NB4 (cell line): Measurements from ENCODE around the gene MYOD1.

Experiments
- DNase-seq: peaks from one replicate; pipeline ENCODE4 v3.0.0; 2010; ENCODE audit warnings: low read depth
- H3K4me3 ChIP-seq: one replicate; pipeline ENCODE4 v1.5.1; 2011; ENCODE audit warnings: mild to moderate bottlenecking, low read depth, low read length, moderate library complexity
- MAX ChIP-seq: IDR thresholded peaks from 2 replicates; pipeline ENCODE4 v1.6.1; 2011; ENCODE audit warnings: low read depth, low read length
- MYC ChIP-seq: IDR thresholded peaks from 2 replicates; pipeline ENCODE4 v1.6.1; 2011; ENCODE audit warnings: low read depth, low read length
- POLR2A ChIP-seq: IDR thresholded peaks from 2 replicates; pipeline ENCODE4 v1.6.1; 2011; ENCODE audit warnings: mild to moderate bottlenecking; ENCODE audit not compliant: insufficient read length; ENCODE audit errors: extremely low read depth
- TF ChIP-seq, protein P1 (sequence below): IDR thresholded peaks from one replicate; pipeline ENCODE4 v1.5.1; 2012; ENCODE audit warnings: low read depth, low read length

MYOD1 gene

DNA sequence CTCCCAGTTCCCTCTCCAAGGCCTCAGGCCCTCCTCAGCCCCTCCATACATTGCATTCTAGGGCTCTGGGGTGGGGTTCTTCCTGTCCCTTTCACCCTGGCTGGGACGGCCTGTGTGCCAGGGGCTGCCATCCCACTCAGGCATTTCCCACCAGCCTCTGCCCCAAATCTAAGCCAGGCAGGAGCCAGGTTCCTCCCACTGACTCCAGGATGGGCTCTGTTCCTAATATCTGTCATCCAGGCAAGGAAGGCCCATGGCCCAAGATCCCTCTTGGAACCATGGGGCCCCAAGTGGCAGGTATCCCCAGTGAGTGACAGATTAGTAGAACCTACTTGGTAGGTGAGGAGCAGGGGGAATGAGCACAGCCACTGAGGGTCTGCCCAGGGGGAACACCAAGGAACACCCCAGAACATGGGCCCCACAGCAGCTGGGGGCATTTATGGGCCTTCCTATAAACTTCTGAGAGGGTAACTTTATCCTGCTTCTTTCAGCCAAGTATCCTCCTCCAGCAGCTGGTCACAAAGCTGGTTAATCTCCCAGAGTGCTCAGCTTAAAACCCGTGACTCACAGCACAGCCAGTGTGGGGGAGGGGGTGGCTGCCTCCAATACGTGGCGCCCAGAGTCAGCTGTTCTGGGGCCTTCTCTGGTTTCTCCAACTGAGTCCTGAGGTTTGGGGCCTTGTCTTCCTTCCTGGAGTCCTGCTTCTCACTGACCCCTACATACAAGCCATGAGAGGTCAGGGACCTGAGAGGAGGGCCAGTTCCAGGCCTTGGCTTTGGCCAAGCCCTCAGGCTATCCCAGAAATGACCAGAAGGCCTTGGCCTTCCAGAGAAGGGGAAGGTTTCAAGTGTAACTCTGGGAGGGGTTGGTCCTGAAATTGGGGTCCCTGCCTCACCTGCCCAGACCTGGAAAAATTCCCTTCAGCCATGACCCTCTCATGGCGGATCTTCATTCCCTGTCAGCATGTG, 19.9 kb upstream of the MYOD1 start:
- peak; percentile 22 for DNase-seq
- TF ChIP-seq, protein P1, sequence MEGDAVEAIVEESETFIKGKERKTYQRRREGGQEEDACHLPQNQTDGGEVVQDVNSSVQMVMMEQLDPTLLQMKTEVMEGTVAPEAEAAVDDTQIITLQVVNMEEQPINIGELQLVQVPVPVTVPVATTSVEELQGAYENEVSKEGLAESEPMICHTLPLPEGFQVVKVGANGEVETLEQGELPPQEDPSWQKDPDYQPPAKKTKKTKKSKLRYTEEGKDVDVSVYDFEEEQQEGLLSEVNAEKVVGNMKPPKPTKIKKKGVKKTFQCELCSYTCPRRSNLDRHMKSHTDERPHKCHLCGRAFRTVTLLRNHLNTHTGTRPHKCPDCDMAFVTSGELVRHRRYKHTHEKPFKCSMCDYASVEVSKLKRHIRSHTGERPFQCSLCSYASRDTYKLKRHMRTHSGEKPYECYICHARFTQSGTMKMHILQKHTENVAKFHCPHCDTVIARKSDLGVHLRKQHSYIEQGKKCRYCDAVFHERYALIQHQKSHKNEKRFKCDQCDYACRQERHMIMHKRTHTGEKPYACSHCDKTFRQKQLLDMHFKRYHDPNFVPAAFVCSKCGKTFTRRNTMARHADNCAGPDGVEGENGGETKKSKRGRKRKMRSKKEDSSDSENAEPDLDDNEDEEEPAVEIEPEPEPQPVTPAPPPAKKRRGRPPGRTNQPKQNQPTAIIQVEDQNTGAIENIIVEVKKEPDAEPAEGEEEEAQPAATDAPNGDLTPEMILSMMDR: no peak
- TF ChIP-seq MAX (no peak), MYC (no peak)
- no peak overlapping the region for H3K4me3 ChIP-seq

DNA sequence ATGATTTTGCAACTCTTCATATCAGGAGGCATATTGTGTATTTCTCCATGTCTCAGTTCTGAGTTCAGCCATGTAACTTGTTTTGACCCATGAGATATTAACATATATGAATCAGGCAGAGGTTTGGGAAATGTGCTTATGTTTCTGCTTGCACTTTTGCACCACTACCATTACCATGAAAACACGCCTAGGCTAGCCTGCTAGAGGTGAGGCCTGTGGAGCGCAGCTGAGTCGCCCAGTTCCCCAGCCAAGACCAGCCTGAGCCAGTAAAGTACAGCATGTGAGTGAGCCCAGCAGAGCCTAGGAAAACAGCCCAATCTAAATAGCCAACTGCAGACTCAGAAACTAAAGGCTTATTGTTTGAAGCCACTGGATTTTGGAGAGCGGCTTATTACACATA, 18.4 kb upstream of the MYOD1 start:
- no peak for TF ChIP-seq MYC
- no peak for DNase-seq

GRCh38 chr11:17702876-17703275, 16.5 kb upstream of the MYOD1 start:
- H3K4me3 ChIP-seq: no peak overlapping the region
- DNase-seq: no peak
- TF ChIP-seq MAX: no peak
- no peak for TF ChIP-seq MYC
- TF ChIP-seq, protein P1: no peak
- TF ChIP-seq POLR2A: no peak

More for the DNA sequence above, 18.4 kb upstream of the MYOD1 start:
- H3K4me3 ChIP-seq: no peak overlapping the region

- TF ChIP-seq MAX: 0 out of 2 replicates have a peak, but pooled peaks have one; percentile 44
- no peak for TF ChIP-seq MYC
- H3K4me3 ChIP-seq: no peak overlapping the region
- DNase-seq: peak; percentile 53
Measured at GRCh38 chr11:17703951-17704350, 15.4 kb upstream of the MYOD1 start.

GRCh38 chr11:17707830-17708229, 11.5 kb upstream of the MYOD1 start:
- no peak overlapping the region for H3K4me3 ChIP-seq
- no peak for TF ChIP-seq MAX
- no peak for DNase-seq

- no peak overlapping the region for H3K4me3 ChIP-seq
- no peak for DNase-seq
- no peak for TF ChIP-seq POLR2A
- no peak for TF ChIP-seq MAX
- TF ChIP-seq MYC: no peak
- TF ChIP-seq, protein P1: no peak
Measured at GRCh38 chr11:17711836-17712235, 7.5 kb upstream of the MYOD1 start.

DNA sequence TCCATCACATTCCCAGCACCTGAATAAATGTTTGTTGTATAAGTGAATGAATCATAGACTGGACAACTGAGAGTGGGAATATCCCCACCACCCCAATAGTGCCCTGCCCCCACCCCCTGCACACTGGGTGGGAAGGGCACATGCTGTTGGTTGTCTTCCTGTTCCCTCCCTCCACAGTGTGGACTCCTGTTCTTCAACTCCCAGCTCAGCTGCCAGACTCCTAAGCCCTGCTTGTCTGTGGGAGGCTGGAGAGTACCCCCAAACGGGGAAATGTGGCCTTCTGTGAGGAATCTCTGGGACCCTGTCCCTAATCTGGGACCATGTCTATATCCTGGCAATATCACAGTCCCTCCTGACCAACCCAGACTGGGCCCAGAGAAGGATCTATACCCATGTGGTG, 5.5 kb upstream of the MYOD1 start:
- H3K4me3 ChIP-seq: no peak overlapping the region
- TF ChIP-seq, protein P1: no peak
- no peak for TF ChIP-seq POLR2A
- no peak for TF ChIP-seq MYC
- TF ChIP-seq MAX: no peak

More for the DNA sequence above, 5.5 kb upstream of the MYOD1 start:
- DNase-seq: no peak
